SW 1271 (cell line): ENCODE measurements around the gene PCYOX1L.

ENCODE experiments used
- DNase-seq, 2 experiments: peaks; one replicate each; lab custom pipeline; 2025; lab: John Stamatoyannopoulos, UW

The PCYOX1L gene

DNA sequence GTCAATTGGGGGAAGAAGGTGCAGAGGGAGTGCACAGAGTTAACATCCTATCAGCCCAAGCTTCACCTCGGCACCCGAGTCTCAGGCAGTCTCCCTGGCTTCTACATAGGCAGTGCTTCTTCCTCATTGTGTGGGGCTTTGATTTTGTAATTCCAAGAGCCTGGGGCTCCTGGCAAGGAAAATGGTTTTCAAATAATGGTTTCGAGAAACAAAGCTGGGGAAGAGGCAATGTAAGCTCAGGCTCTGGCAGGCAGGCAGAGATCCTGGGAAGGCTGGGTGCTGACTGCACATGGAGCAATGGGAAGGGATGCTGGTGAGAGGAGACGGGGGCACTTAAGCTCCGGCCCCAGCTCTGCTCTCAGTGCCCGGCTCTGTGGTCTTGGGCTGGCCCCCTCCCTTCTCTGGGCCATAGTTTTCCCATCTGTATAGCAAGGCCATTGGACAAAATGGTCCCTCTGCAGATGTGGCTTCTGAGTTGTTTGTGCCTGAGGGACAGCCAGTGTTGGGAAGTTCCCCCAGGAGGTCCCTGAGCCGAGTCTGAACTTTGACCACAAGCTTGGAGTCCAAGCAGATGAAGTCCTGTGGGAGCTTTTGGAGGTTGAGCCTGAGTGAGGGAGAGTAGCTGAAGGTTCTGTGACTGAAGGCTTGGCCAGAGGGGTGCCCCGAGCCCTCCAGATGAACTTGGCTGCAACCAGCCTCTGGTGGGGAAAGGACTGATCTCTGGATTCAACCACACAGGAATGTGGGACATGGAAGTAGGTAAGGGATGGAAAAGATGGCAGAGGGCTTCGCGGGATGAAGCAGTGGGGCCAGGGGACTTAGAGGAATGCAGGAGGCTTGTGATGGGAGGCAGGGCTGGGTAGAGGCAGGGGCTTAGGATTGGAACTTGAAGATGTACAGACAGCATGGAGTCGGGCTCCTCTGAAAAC, 49.7 kb downstream of the PCYOX1L start:
- no peak for DNase-seq

DNA sequence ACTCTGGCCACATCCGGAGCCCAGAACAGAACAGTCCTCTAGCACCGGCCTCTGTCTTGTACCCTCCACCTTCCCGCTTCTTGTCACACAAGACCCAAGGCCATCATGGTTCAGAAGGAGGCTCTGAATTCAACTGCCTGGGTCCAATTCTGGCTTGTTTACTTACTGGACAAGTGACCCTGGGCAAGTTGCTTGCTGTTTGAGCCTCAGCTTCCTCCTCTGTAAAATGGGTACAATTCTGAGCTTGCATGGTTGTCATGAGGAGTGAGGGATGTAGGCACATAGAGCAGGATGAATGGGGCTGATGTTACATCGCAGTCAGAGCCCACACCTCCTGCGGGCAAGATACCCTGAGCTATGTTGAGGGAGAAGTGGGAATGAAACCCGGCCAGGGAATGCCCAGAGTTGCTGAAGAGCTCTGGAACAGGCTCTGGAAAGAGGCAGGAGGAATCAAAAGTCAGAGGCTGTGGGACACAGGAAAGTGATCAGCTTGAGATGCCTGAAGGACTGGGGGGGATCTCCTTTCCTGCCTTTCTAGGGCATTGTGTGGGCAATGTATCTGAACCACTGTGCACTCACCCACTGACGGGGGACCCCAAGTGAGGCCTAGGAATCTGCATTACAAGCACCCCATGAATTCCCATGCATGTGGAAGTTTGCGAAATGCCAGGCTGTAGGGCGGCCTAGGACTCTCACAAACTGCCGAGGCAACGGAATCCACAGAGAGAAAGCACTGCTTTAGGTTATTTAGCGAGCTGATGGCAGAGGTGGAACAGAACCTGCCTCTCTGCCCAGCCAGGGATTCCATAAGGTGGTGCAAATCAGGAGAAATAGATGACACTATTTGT, 50.6 kb downstream of the PCYOX1L start:
- no peak for DNase-seq

GRCh38 chr5:149409268-149409948, 51.6 kb downstream of the PCYOX1L start:
- no peak for DNase-seq

GRCh38 chr5:149410071-149410470, 52.2 kb downstream of the PCYOX1L start:
- no peak for DNase-seq

DNA sequence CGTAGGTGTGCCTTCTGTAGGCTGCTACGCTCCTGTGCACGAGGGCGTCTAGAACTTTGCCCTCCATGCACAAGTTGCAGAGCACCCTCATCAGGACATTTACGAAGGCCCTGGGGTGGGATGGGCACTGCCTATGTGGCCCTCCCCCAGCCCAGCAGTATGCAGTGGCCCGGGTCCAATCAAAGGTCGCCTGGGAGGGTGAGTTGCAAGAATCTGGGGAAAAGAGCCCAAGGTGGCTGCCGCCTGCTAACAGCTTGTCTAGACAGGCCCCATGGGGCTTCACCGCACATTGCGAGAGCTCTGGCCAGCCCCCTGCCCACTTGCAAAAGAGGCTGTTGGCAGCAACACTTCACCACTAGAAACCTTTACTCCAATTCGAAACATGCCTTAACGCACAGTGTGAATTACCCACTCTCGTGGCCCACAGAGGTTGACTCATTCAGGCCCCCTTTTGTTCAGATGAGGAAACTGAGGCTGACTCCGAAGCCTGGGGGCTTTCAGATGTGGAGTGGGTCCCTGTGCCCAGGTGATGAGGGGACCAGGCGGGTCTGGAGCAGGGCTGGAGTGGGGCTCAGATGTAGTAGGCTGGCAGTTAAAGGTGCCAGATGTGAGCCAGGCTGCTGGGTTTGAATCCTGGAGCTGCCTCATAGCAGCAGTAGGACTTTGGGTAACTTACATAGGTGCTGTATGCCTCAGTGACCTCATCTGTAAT, 53.0 kb downstream of the PCYOX1L start:
- DNase-seq: no peak

DNA sequence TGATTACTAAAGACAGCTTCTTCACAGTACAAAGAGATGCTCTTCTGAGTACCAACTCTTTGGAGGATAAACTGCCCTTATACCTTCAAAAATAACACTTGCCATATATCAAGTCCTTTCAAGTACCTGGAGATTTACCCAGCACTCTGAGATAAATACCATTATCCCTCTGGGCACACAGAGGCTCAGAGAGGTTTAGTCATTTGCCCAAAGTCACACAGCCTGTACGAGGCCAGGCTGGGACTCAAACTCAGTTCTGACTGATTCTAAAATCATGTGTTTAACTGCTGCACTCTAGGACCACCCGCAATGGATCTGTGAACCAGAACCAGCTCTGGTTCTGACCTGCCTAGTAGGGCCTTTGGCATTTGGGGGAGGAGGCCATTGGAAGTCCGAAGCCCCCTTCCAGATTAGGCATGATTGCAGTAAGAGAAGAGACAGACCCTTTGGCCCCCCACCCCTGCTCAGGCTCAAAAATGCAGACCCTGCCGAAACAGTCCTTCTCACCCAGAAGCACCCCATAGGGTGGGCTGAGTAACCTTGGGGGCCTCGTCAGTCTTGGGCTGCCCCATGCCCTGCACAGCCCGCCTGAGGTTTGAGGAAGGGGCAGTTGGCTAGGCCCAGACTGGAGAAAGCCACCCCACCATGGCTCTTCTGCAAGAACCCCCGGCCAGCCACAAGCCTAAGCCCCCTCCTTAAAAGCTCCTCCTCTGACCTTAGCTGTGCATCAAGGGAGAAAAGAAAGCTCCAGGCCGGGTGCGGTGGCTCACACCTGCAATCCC, 54.1 kb downstream of the PCYOX1L start:
- DNase-seq: no peak

- DNase-seq: no peak
These were observed 55.1 kb downstream of the PCYOX1L start for GRCh38 chr5:149412783-149413476.

GRCh38 chr5:149413477-149414210, 55.8 kb downstream of the PCYOX1L start:
- DNase-seq: no peak

GRCh38 chr5:149414405-149415065, 56.7 kb downstream of the PCYOX1L start:
- no peak for DNase-seq

DNA sequence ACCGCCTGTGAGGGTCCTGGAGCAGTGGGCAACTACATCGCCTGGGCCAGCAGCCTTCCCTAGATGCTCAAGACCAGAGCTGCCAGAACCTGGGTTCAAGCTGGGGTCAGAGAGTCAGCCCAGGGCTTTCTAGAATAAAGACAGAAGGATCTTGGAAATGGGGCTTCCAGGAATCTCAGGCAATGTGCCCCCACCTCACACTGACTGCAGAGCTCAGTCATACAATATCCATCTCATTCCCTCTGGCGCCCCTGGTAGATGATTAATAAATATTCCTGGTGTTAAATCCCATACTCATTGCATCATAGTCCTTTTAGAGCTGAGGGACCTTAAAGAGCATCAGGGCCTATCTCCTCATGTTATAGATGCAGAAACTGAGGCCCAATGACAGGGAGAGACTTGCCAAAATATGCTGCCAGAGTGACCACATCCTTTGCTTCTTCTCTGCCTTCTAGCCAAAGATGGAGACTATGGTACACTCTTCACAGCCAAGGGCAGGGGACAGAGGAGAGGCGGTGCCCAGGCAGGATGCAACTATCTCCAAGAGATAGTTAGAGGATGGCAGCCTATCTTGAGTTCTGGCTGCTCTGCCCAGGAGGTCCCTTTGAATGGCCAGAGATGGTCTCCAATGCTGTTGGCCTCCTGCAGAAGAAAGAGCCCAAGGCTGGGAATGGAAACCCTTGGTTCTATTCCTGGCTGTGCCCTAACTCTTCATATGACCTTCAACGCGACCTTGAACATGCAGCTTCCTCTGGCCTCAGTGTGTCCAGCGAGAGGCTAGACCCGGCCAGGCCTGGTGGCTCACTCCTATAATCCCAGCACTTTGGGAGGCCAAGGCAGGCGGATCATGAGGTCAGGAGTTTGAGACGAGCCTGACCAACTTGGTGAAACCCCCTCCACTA, 57.5 kb downstream of the PCYOX1L start:
- DNase-seq: no peak

DNA sequence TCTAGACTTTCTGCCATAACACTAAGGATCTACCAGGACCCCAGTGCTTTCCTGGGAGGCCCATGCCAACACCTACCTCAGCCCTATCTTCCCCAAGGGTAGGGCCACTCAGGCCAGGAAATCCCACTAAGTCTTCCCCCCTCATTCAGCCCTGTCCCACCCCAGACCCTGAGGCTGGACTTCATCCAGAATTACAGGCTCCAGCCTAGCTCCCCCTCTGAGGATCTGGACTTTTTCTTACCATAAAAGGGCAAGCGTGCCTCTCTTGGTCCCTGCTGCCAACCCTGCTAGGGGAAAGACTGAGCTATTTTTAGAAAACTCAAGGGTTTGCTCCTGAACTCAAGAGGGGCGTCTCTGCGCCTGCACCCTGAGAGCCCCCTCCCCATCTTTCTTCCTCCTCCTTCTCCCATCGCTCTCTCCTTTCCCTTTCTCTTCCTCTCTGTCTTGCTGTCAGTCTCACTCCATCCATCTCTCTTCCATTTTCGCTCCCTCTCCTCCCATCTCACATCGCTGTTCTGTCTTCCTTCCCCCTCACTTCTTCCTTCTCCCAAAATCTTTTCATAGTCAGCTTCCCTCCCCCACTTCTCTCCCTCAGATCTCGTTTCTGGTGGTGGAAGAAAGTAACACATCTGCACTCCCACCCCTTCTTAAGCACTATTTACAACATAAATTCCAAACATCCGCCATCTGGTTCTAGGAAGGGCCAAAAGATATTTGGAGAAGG, 59.3 kb downstream of the PCYOX1L start:
- no peak for DNase-seq

DNA sequence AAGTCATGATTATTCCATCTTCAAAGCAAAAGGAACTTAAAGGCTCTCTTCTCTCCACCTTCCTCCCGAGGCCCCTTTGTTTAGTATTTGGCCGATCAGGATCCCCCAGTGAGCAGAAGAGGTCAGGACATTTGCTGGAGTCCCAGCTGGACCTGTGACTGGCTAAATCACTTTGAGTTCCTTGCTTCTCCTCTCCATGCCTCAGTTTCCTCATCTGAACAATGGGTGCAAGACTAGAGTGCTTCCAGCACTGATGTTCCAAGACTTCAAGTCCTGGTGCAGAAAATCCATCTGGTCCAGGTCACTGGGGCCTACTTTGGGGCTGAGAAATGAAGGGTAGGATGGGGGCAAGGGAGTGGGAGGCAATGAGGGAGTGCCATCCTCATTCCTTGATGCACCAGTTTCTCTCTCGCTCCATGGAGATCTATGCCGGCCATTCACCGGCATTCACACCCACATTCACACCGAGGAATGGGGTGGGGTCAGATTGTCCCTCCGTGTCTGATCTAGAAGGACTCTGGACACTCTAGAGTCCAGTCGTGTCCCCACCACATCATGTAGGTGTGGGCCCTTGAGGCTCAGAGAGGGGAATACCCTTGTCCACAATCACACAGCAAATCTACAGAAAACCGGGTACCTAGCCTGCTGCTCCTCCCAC, 60.0 kb downstream of the PCYOX1L start:
- DNase-seq: no peak

DNA sequence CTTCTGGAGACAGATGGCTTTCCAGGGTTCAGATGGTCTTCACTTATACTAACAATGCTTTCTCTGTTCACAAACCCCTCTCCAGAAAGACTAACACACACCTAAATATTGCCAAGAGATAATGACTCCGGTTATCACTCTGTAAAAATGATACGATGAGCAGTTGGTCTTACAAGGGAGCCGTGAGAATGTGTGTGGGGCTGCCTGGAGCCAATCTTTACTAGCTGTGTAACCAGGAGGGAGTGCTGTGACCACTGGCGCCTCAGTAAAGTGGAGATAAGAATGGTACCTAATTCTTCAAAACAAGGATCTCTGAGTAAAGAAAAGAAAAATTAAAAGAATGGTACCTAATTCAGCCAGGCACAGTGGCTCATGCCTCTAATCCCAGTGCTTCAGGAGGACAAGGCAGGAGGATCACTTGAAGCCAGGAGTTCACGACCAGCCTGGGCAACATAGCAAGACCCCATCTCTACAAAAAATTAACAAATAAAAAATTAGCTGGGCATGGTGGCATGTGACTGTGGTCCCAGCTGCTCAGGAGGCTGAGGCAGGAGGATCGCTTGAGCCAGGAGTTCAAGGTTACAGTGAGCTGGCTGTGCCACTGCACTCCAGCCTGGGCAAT, 61.2 kb downstream of the PCYOX1L start:
- DNase-seq: no peak
